ENCODE data around the gene TMEM143. TPM values are rescaled to one million over a fixed set of nuclear protein-coding genes. Genes with fewer than 3 reads are reported as not detected.

Gene TMEM143
- total RNA-seq, 1 experiment from 2014 or later: 7.5 TPM

GRCh38 chr19:48382286-48382685, 18.5 kb upstream of the TMEM143 start:
- peaks cover 53% of the 10 kb centered on the region for H3K36me3 ChIP-seq (ENCODE audit: insufficient read depth, low read length, poor library complexity, severe bottlenecking)
- DNase-seq (ENCODE audit: low spot score): no peak
- no peaks in the 10 kb centered on the region for H3K4me1 ChIP-seq (ENCODE audit: insufficient read depth, low read length, poor library complexity, severe bottlenecking)
- no peak overlapping the region for H3K4me3 ChIP-seq (ENCODE audit: low read depth, low read length, poor library complexity, severe bottlenecking)
- H3K9me3 ChIP-seq (ENCODE audit: low read depth, low read length, poor library complexity, severe bottlenecking): no peaks in the 10 kb centered on the region
- H3K27ac ChIP-seq (ENCODE audit: low read depth, low read length, poor library complexity, severe bottlenecking): no peak overlapping the region
- no TSS peak for BruUV-seq (replicated peaks)
- TF ChIP-seq EZH2 (IDR thresholded peaks at IDR 0.05; ENCODE audit: borderline replicate concordance, low read depth, low read length, poor library complexity, severe bottlenecking): no peak
- no peak for TF ChIP-seq CTCF (conservative IDR thresholded peaks at IDR 0.05; ENCODE audit: low read depth, low read length)
- H3K27me3 ChIP-seq (replicated peaks; ENCODE audit: insufficient read depth, low read depth, low read length, poor library complexity): no peaks in the 10 kb centered on the region
- POLR2A ChIA-PET (ENCODE audit: low non-redundant PET): no interaction called here
- intact Hi-C loops (cut with micrococcal nuclease; ENCODE audit: unreplicated experiment): no loop called here
- CTCF ChIA-PET: no interaction called here

- ChIA-PET POLR2A (ENCODE audit: low non-redundant PET) (no interaction called here), CTCF (no interaction called here)
- H3K9me3 ChIP-seq (ENCODE audit: low read depth, low read length, poor library complexity, severe bottlenecking): no peaks in the 10 kb centered on the region
- intact Hi-C loops (cut with micrococcal nuclease; ENCODE audit: unreplicated experiment): no loop called here
- no peak for DNase-seq (ENCODE audit: low spot score)
- no peaks in the 10 kb centered on the region for H3K4me1 ChIP-seq (ENCODE audit: insufficient read depth, low read length, poor library complexity, severe bottlenecking)
- H3K27ac ChIP-seq (ENCODE audit: low read depth, low read length, poor library complexity, severe bottlenecking): no peak overlapping the region
- TF ChIP-seq EZH2 (IDR thresholded peaks at IDR 0.05; ENCODE audit: borderline replicate concordance, low read depth, low read length, poor library complexity, severe bottlenecking): no peak
- TF ChIP-seq CTCF (conservative IDR thresholded peaks at IDR 0.05; ENCODE audit: low read depth, low read length): no peak
- H3K27me3 ChIP-seq (replicated peaks; ENCODE audit: insufficient read depth, low read depth, low read length, poor library complexity): no peaks in the 10 kb centered on the region
- no TSS peak for BruUV-seq (replicated peaks)
- no peak overlapping the region for H3K4me3 ChIP-seq (ENCODE audit: low read depth, low read length, poor library complexity, severe bottlenecking)
- H3K36me3 ChIP-seq (ENCODE audit: insufficient read depth, low read length, poor library complexity, severe bottlenecking): peaks cover 44% of the 10 kb centered on the region
Observed at GRCh38 chr19:48381178-48381950, 17.6 kb upstream of the TMEM143 start.

- no TSS peak for BruUV-seq (replicated peaks)
- Histone ChIP-seq H3K27ac (ENCODE audit: low read depth, low read length, poor library complexity, severe bottlenecking) (peak overlapping the region; percentile 32), H3K4me3 (ENCODE audit: low read depth, low read length, poor library complexity, severe bottlenecking) (no peak overlapping the region), H3K9me3 (ENCODE audit: low read depth, low read length, poor library complexity, severe bottlenecking) (no peaks in the 10 kb centered on the region), H3K4me1 (ENCODE audit: insufficient read depth, low read length, poor library complexity, severe bottlenecking) (no peaks in the 10 kb centered on the region), H3K36me3 (ENCODE audit: insufficient read depth, low read length, poor library complexity, severe bottlenecking) (peaks cover 24% of the 10 kb centered on the region), H3K27me3 (replicated peaks; ENCODE audit: insufficient read depth, low read depth, low read length, poor library complexity) (no peaks in the 10 kb centered on the region)
- POLR2A ChIA-PET (ENCODE audit: low non-redundant PET): no interaction called here
- CTCF ChIA-PET: interaction anchor here (0.7 kb wide), 1 partner anchor 1770 kb away, joined by 3 read pairs; no protein-coding TSS in a partner anchor
- DNase-seq (ENCODE audit: low spot score): no peak
- TF ChIP-seq EZH2 (IDR thresholded peaks at IDR 0.05; ENCODE audit: borderline replicate concordance, low read depth, low read length, poor library complexity, severe bottlenecking) (no peak), CTCF (conservative IDR thresholded peaks at IDR 0.05; ENCODE audit: low read depth, low read length) (no peak)
- intact Hi-C loops (cut with micrococcal nuclease; ENCODE audit: unreplicated experiment): no loop called here
Observed at GRCh38 chr19:48379058-48379457, 15.3 kb upstream of the TMEM143 start.

Measured in A673 (cell line).